HEK293 (cell line): ENCODE measurements around the gene SS18L1.

ENCODE experiments used
- CTCF ChIA-PET: fragments of 350-600 bp; formaldehyde crosslinking; extraction: SDS; loops from one replicate; lab custom pipeline; 2021; ENCODE audit warnings: antibody characterized with exemption; lab: Yijun Ruan, JAX
- POLR2A ChIA-PET: fragments of 300-600 bp; formaldehyde crosslinking; extraction: SDS; loops from one replicate; lab custom pipeline; 2020; ENCODE audit warnings: antibody characterized with exemption, inconsistent platforms; lab: Yijun Ruan, JAX
- H3K27ac ChIP-seq: fragments of 200-500 bp; sonication (Bioruptor generic); 2 replicates; pipeline ENCODE4 v1.5.1; 2014; ENCODE audit warnings: low read depth, low read length, control low read depth, inconsistent platforms; ENCODE audit errors: extremely low read depth
- H3K36me3 ChIP-seq, 2 experiments: fragments of 200-500 bp in 1 of 2; sonication (Bioruptor generic) in 1 of 2; 1 replicate in 1 of 2; 2 replicates in 1 of 2; pipeline ENCODE4 v1.5.1; 2014 to 2017; ENCODE audit warnings: inconsistent platforms in 2 of 2, low read length in 2 of 2; ENCODE audit not compliant: control insufficient read depth in 2 of 2, insufficient read depth in 1 of 2
- H3K4me1 ChIP-seq: fragments of 200-500 bp; sonication (Bioruptor generic); 2 replicates; pipeline ENCODE4 v1.5.1; 2014; ENCODE audit warnings: mild to moderate bottlenecking, low read length, inconsistent platforms; ENCODE audit not compliant: control insufficient read depth, insufficient read depth
- H3K4me3 ChIP-seq: 2 replicates; pipeline ENCODE4 v1.5.1; 2011; ENCODE audit warnings: low read depth, mild to moderate bottlenecking, control low read depth, low read length, moderate library complexity
- H3K9me3 ChIP-seq: fragments of 200-500 bp; sonication (Bioruptor generic); 2 replicates; pipeline ENCODE4 v1.5.1; 2014; ENCODE audit warnings: low read depth, low read length, inconsistent platforms; ENCODE audit not compliant: control insufficient read depth, insufficient read depth
- HOXA7 ChIP-seq: sonication (generic); formaldehyde crosslinking; IDR thresholded peaks from 2 replicates; pipeline ENCODE4 v1.8.1; 2022; ENCODE audit warnings: missing genetic modification reagents, borderline replicate concordance
- KLF10 ChIP-seq: fragments of 450-650 bp; IDR thresholded peaks from 2 replicates; pipeline ENCODE4 v1.5.1; 2018; ENCODE audit warnings: missing biosample characterization, mild to moderate bottlenecking, missing genetic modification characterization
- KLF16 ChIP-seq: fragments of 450-650 bp; formaldehyde crosslinking; IDR thresholded peaks from 2 replicates; pipeline ENCODE4 v1.5.1; 2017; ENCODE audit warnings: missing biosample characterization, missing genetic modification characterization
- KLF8 ChIP-seq: fragments of 450-650 bp; formaldehyde crosslinking; IDR thresholded peaks from 2 replicates; pipeline ENCODE4 v1.5.1; 2016; ENCODE audit warnings: missing biosample characterization, missing genetic modification characterization
- MYNN ChIP-seq: fragments of 450-650 bp; formaldehyde crosslinking; IDR thresholded peaks from 2 replicates; pipeline ENCODE4 v1.5.1; 2016; ENCODE audit warnings: missing biosample characterization, missing genetic modification characterization, borderline replicate concordance
- SP2 ChIP-seq: fragments of 450-650 bp; formaldehyde crosslinking; IDR thresholded peaks from 2 replicates; pipeline ENCODE4 v1.5.1; 2016; ENCODE audit warnings: missing biosample characterization, missing genetic modification characterization
- ZBTB10 ChIP-seq: fragments of 450-650 bp; formaldehyde crosslinking; IDR thresholded peaks from 2 replicates; pipeline ENCODE4 v1.5.1; 2016; ENCODE audit warnings: missing biosample characterization, missing genetic modification characterization
- ZFP37 ChIP-seq: fragments of 450-650 bp; formaldehyde crosslinking; IDR thresholded peaks from 2 replicates; pipeline ENCODE4 v1.5.1; 2016; ENCODE audit warnings: missing biosample characterization, missing genetic modification characterization
- ZFP69B ChIP-seq: fragments of 450-650 bp; formaldehyde crosslinking; IDR thresholded peaks from 2 replicates; pipeline ENCODE4 v1.5.1; 2016; ENCODE audit warnings: missing biosample characterization, missing genetic modification characterization
- ZNF175 ChIP-seq: fragments of 450-650 bp; formaldehyde crosslinking; IDR thresholded peaks from 2 replicates; pipeline ENCODE4 v1.5.1; 2016; ENCODE audit warnings: missing biosample characterization, missing genetic modification characterization
- ZNF214 ChIP-seq: fragments of 450-650 bp; formaldehyde crosslinking; IDR thresholded peaks from 2 replicates; pipeline ENCODE4 v1.5.1; 2017; ENCODE audit warnings: missing biosample characterization, mild to moderate bottlenecking, missing genetic modification characterization, borderline replicate concordance
- ZNF24 ChIP-seq: fragments of 450-650 bp; formaldehyde crosslinking; IDR thresholded peaks from 2 replicates; pipeline ENCODE4 v1.5.1; 2016; ENCODE audit warnings: missing biosample characterization, missing genetic modification characterization
- ZNF274 ChIP-seq, 2 experiments: fragments of 200-500 bp in 1 of 2; fragments of 450-650 bp in 1 of 2; sonication (Bioruptor generic) in 1 of 2; formaldehyde crosslinking in 1 of 2; IDR thresholded peaks; 2 replicates each; pipeline versions ENCODE4 v1.5.1 to v1.6.1; 2014 to 2016; ENCODE audit warnings: borderline replicate concordance in 1 of 2, inconsistent platforms in 1 of 2, low read length in 1 of 2, missing biosample characterization in 1 of 2, missing genetic modification characterization in 1 of 2
- ZNF366 ChIP-seq: fragments of 450-650 bp; formaldehyde crosslinking; conservative IDR thresholded peaks from 2 replicates; pipeline ENCODE4 v1.5.1; 2016; ENCODE audit warnings: missing biosample characterization, missing genetic modification characterization
- ZNF426 ChIP-seq: fragments of 450-650 bp; formaldehyde crosslinking; IDR thresholded peaks from 2 replicates; pipeline ENCODE4 v1.5.1; 2017; ENCODE audit warnings: missing biosample characterization, missing genetic modification characterization, mild to moderate bottlenecking, inconsistent platforms, moderate library complexity
- ZNF510 ChIP-seq: fragments of 450-650 bp; formaldehyde crosslinking; IDR thresholded peaks from 2 replicates; pipeline ENCODE4 v1.5.1; 2018; ENCODE audit warnings: mild to moderate bottlenecking, missing genetic modification characterization, missing biosample characterization; ENCODE audit not compliant: insufficient replicate concordance
- ZNF521 ChIP-seq: fragments of 450-650 bp; formaldehyde crosslinking; IDR thresholded peaks from 2 replicates; pipeline ENCODE4 v1.5.1; 2017; ENCODE audit warnings: missing biosample characterization, mild to moderate bottlenecking, missing genetic modification characterization
- ZNF660 ChIP-seq: fragments of 450-650 bp; IDR thresholded peaks from 2 replicates; pipeline ENCODE4 v1.5.1; 2018; ENCODE audit warnings: missing biosample characterization, mild to moderate bottlenecking, missing genetic modification characterization
- ZNF692 ChIP-seq: fragments of 450-650 bp; formaldehyde crosslinking; IDR thresholded peaks from 2 replicates; pipeline ENCODE4 v1.5.1; 2016; ENCODE audit warnings: missing biosample characterization, missing genetic modification characterization
- ZNF843 ChIP-seq: fragments of 450-650 bp; formaldehyde crosslinking; IDR thresholded peaks from 2 replicates; pipeline ENCODE4 v1.5.1; 2016; ENCODE audit warnings: missing biosample characterization, missing genetic modification characterization
- TF ChIP-seq, protein P1 (sequence below): fragments of 450-650 bp; formaldehyde crosslinking; IDR thresholded peaks from 2 replicates; pipeline ENCODE4 v1.5.1; 2016; ENCODE audit warnings: missing biosample characterization, missing genetic modification characterization
- TF ChIP-seq, protein P2 (sequence below): fragments of 450-650 bp; formaldehyde crosslinking; IDR thresholded peaks from 2 replicates; pipeline ENCODE4 v1.5.1; 2016; ENCODE audit warnings: missing biosample characterization, missing genetic modification characterization
- TF ChIP-seq, protein P3 (sequence below): fragments of 450-650 bp; formaldehyde crosslinking; IDR thresholded peaks from 2 replicates; pipeline ENCODE4 v1.5.1; 2016; ENCODE audit warnings: missing biosample characterization, missing genetic modification characterization

Gene SS18L1

DNA sequence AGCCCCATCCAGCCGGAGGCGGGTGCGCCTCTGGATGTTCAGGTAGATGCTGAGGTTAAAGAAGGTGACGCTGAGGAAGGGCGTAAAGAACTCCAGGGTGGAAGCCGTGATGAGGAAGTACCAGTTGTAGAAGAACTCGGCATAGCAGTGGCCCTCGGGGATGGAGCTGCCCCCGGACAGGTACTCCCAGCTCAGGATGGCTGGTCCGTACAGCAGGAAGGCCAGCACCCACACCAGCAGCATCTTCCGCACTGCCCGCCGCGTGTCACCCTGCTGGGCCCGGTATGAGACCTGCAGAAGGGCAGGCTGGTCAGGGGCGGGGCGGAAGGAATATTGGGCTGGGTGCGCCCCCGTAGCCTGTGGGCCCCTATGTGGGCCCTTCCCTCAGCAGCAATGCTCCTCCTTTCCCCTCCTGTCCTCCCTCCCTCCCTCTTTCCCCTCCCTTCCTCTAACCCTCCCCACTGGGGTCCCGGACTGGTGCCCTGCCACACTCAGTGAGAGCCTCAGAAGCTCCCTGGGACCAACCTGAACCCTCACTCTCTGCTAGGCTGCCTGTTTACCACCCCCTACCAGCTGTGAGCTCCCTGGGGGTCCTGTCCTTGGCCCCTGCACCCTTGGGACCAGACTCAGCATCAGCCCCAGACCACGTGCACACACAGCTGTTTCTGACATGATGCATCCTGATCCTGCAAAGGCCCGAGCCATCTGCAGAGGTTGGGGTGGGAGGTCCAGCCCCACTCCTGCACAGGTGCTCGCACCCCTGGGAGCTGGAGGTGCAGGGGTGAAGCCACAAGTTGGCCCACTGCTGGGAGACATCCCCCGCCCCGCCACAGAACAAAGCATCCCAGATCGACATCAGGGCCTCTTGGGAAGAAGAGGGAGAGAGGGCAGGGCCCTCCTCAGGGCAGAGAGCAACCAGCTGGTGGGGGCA, 73.3 kb downstream of the SS18L1 start (continued):
- TF ChIP-seq ZNF366 (peak; percentile 30; the same call in 1 of the 2 replicates), MYNN (no peak), ZNF214 (tag by site-specific recombination) (no peak), ZNF510 (no peak), ZNF175 (no peak), ZBTB10 (tag by site-specific recombination) (no peak), SP2 (tag by site-specific recombination) (peak; percentile 23; the same call in 1 of the 2 replicates), KLF8 (tag by site-specific recombination) (no peak), ZFP69B (tag by site-specific recombination) (peak; percentile 87), ZNF692 (tag by site-specific recombination) (peak; percentile 69)
- TF ChIP-seq, protein P1, sequence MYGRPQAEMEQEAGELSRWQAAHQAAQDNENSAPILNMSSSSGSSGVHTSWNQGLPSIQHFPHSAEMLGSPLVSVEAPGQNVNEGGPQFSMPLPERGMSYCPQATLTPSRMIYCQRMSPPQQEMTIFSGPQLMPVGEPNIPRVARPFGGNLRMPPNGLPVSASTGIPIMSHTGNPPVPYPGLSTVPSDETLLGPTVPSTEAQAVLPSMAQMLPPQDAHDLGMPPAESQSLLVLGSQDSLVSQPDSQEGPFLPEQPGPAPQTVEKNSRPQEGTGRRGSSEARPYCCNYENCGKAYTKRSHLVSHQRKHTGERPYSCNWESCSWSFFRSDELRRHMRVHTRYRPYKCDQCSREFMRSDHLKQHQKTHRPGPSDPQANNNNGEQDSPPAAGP: 0 out of 2 replicates have a peak, but pooled peaks have one; percentile 33

DNA sequence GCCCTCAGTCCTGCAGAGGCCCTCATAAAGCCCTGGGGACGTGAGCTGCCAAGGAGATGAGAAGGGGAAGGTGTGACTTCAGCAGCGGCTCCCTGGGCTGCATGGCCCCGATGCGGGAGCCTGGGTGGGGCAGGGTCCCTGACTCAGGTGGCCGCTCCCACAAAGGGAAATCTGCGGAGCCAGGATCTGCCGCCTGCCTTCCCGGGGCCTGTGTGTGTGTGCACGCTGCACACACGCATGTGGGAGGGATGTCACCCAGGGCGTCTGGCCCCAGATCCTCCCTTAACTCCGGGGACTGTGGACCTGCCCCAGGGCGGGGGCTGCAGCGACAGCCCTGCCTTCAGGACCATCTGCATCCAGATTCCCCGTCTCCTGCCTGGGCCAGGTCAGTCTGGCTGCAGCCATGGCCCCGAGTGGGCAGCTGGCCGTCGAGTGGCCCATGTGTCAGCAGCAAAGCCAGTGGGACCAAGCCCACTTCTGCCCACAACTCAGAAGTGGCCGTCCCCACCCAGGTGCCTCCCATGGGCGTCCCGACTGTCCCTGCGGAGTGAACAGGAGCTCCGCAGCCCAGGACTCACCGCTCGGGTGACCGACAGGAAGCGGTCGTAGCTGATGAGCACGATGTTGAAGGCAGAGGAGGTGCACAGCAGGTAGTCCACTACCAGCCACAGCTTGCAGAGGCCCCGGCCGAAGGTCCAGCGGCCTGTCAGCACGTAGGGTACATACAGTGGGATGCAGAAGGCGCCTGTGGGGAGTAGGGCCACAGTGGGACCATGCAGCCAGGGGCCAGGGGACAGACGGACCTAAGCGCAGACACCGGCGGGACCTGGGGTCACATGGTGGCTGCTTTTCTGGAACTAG, 74.6 kb downstream of the SS18L1 start:
- CTCF ChIA-PET: interaction anchor here (0.5 kb wide), 1 partner anchor 30 kb away, joined by 3 read pairs; no protein-coding TSS in a partner anchor
- TF ChIP-seq, protein P2, sequence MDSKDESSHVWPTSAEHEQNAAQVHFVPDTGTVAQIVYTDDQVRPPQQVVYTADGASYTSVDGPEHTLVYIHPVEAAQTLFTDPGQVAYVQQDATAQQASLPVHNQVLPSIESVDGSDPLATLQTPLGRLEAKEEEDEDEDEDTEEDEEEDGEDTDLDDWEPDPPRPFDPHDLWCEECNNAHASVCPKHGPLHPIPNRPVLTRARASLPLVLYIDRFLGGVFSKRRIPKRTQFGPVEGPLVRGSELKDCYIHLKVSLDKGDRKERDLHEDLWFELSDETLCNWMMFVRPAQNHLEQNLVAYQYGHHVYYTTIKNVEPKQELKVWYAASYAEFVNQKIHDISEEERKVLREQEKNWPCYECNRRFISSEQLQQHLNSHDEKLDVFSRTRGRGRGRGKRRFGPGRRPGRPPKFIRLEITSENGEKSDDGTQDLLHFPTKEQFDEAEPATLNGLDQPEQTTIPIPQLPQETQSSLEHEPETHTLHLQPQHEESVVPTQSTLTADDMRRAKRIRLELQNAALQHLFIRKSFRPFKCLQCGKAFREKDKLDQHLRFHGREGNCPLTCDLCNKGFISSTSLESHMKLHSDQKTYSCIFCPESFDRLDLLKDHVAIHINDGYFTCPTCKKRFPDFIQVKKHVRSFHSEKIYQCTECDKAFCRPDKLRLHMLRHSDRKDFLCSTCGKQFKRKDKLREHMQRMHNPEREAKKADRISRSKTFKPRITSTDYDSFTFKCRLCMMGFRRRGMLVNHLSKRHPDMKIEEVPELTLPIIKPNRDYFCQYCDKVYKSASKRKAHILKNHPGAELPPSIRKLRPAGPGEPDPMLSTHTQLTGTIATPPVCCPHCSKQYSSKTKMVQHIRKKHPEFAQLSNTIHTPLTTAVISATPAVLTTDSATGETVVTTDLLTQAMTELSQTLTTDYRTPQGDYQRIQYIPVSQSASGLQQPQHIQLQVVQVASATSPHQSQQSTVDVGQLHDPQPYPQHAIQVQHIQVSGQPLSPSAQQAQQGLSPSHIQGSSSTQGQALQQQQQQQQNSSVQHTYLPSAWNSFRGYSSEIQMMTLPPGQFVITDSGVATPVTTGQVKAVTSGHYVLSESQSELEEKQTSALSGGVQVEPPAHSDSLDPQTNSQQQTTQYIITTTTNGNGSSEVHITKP: no peak
- no peak for TF ChIP-seq ZNF521 (tag by site-specific recombination)
- TF ChIP-seq ZFP37 (tag by site-specific recombination): no peak
- no peak for TF ChIP-seq ZNF843 (tag by site-specific recombination)
- TF ChIP-seq, protein P3, sequence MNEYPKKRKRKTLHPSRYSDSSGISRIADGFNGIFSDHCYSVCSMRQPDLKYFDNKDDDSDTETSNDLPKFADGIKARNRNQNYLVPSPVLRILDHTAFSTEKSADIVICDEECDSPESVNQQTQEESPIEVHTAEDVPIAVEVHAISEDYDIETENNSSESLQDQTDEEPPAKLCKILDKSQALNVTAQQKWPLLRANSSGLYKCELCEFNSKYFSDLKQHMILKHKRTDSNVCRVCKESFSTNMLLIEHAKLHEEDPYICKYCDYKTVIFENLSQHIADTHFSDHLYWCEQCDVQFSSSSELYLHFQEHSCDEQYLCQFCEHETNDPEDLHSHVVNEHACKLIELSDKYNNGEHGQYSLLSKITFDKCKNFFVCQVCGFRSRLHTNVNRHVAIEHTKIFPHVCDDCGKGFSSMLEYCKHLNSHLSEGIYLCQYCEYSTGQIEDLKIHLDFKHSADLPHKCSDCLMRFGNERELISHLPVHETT: no peak
- TF ChIP-seq HOXA7: no peak
- TF ChIP-seq ZNF660 (tag by site-specific recombination): no peak
- TF ChIP-seq KLF16 (tag by site-specific recombination): no peak
- TF ChIP-seq ZNF426: no peak
- TF ChIP-seq ZNF274 (IDR thresholded peaks at IDR 0.05; ENCODE audit: low read length): no peak
- no peak for TF ChIP-seq ZNF274 (tag by site-specific recombination; IDR thresholded peaks at IDR 0.05; ENCODE audit: borderline replicate concordance)
- no peak for TF ChIP-seq ZNF24 (tag by site-specific recombination)
- no peak for TF ChIP-seq KLF10 (tag by site-specific recombination)
- TF ChIP-seq ZNF366: no peak

More for the DNA sequence above, 74.6 kb downstream of the SS18L1 start:
- POLR2A ChIA-PET: no interaction called here
- Histone ChIP-seq H3K36me3 (no peaks in the 10 kb centered on the region), H3K9me3 (no peaks in the 10 kb centered on the region), H3K27ac (no peak overlapping the region), H3K4me3 (no peak overlapping the region), H3K4me1 (peaks cover 2% of the 10 kb centered on the region; the same call in 1 of the 2 replicates)
